Upper lobe of right lung (tissue), 1 donor: ENCODE data around the gene LTBP2. TPM values are rescaled to one million over a fixed set of nuclear protein-coding genes. Genes with fewer than 3 reads are reported as not detected.

Experiments used
- ATAC-seq: fragments of 200-7000 bp; cut with Tn5 transposase; one replicate; pipeline ENCODE4 v1.9.1; 2020; ENCODE audit warnings: mild to moderate bottlenecking, moderate library complexity
- DNase-seq: peaks from one replicate; pipeline ENCODE4 v3.0.0-alpha.2; 2020
- H3K27ac ChIP-seq: fragments of 200-600 bp; one replicate; pipeline ENCODE4 v1.8.0; 2022
- H3K27me3 ChIP-seq: fragments of 200-600 bp; one replicate; pipeline ENCODE4 v1.8.0; 2022; ENCODE audit warnings: mild to moderate bottlenecking
- H3K36me3 ChIP-seq: fragments of 200-600 bp; one replicate; pipeline ENCODE4 v1.8.0; 2022
- H3K4me1 ChIP-seq: fragments of 200-600 bp; one replicate; pipeline ENCODE4 v1.8.0; 2022
- H3K4me3 ChIP-seq: fragments of 200-600 bp; one replicate; pipeline ENCODE4 v1.8.0; 2022; ENCODE audit warnings: mild to moderate bottlenecking
- H3K9me3 ChIP-seq: fragments of 200-600 bp; one replicate; pipeline ENCODE4 v1.8.0; 2022
- CTCF ChIP-seq: fragments of 200-600 bp; IDR thresholded peaks from one replicate; pipeline ENCODE4 v1.8.0; 2022; ENCODE audit warnings: antibody characterized with exemption
- intact Hi-C: fragments of 100-400 bp; cut with DNase I; formaldehyde crosslinking; loops from one replicate; pipeline ENCODE4 v1.11.0; 2022
- total RNA-seq: library from RNA; stranded (reverse); fragmentation: NEBNext Ultra II Directional; extraction: Animal tissue kit (Norgen Biotek cat#: 25700); gene quantifications from one replicate; pipeline ENCODE4 v1.2.1, GENCODE V29; 2021
- donor health status: DM: no; HTN: yes; CAD: no; lungs with severe emphysema.

LTBP2 gene
- total RNA-seq, 1 donor from 2014 or later, result 117 TPM

DNA sequence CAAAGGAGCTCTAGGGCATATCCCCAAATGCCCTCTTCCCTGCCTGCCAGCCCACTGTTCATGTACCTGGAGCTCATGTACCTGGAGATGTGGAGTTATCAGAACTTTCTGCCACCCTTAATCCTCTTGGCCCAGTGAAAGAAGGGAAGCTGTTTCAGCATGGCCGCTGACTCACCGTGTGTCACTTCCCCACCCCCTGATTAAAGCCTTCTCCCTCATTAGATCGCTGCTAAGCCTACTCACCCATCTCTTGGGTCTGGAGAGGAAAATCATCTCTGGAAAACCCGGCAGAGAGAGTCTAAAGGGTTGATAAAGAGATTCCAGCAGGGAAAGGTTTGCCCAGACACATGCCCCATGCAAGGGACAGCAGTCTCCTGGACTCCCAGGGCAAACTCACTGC lies 4.5 kb upstream of the LTBP2 start:
- intact Hi-C loops, result no loop called here
- no peak overlapping the region for H3K4me3 ChIP-seq
- TF ChIP-seq CTCF, result no peak
- H3K36me3 ChIP-seq, result no peaks in the 10 kb centered on the region
- H3K27me3 ChIP-seq, result peaks cover 5% of the 10 kb centered on the region
- no peak overlapping the region for H3K27ac ChIP-seq
- DNase-seq (no peak), ATAC-seq (peak; percentile 18)
- peaks cover 50% of the 10 kb centered on the region for H3K4me1 ChIP-seq
- H3K9me3 ChIP-seq, result no peaks in the 10 kb centered on the region

GRCh38 chr14:74615735-74616134 lies 3.7 kb upstream of the LTBP2 start:
- DNase-seq (no peak), ATAC-seq (no peak)
- Histone ChIP-seq H3K36me3 (no peaks in the 10 kb centered on the region), H3K27ac (no peak overlapping the region), H3K9me3 (no peaks in the 10 kb centered on the region), H3K4me3 (no peak overlapping the region), H3K4me1 (peaks cover 44% of the 10 kb centered on the region), H3K27me3 (peaks cover 13% of the 10 kb centered on the region)
- intact Hi-C loops, result no loop called here
- no peak for TF ChIP-seq CTCF

- no peak for DNase-seq
- Histone ChIP-seq H3K36me3 (no peaks in the 10 kb centered on the region), H3K27me3 (peaks cover 15% of the 10 kb centered on the region), H3K4me1 (peaks cover 35% of the 10 kb centered on the region), H3K27ac (no peak overlapping the region), H3K9me3 (no peaks in the 10 kb centered on the region), H3K4me3 (no peak overlapping the region)
- TF ChIP-seq CTCF, result no peak
- intact Hi-C loops, result no loop called here
- ATAC-seq, result no peak
Observed at GRCh38 chr14:74614508-74615495, 2.8 kb upstream of the LTBP2 start.

DNA sequence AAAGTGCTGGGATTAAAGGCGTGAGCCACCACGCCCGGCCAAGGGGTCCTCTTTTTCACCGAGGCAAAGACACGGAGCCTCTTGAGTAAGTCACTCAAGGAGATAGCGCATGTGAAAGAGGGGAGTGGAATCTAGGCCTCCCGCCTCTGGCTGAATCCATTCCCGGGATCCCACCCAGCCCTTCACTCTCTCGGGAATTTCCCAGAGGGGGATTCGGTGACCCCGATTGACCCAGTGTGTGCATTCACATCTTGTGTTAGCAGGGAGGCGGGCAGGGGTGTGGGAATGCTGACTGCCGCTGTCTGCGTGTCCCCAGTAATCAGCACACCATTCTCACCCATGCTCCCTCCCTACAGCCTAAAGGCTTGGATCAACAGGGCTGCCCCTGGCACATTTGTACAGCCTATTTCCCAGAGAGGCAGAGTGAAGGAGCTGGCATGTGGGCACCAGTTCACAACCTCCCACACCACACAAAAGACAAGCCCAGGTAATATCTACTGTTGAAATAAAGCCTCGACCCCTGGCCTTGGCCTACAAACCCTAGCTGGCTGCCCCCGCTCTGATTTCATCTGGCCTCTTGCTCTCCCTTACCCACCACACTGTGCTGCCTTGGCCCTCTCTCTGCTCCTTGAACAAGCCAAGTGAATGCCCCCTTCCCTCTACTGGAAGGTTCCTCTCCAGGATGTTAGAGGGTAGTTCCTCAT lies 1.3 kb upstream of the LTBP2 start:
- H3K27me3 ChIP-seq, result peaks cover 15% of the 10 kb centered on the region
- DNase-seq (no peak), ATAC-seq (no peak)
- H3K4me1 ChIP-seq, result peaks cover 21% of the 10 kb centered on the region
- H3K4me3 ChIP-seq, result no peak overlapping the region
- TF ChIP-seq CTCF, result no peak
- H3K9me3 ChIP-seq, result no peaks in the 10 kb centered on the region
- no peak overlapping the region for H3K27ac ChIP-seq
- intact Hi-C loops, result no loop called here
- no peaks in the 10 kb centered on the region for H3K36me3 ChIP-seq

DNA sequence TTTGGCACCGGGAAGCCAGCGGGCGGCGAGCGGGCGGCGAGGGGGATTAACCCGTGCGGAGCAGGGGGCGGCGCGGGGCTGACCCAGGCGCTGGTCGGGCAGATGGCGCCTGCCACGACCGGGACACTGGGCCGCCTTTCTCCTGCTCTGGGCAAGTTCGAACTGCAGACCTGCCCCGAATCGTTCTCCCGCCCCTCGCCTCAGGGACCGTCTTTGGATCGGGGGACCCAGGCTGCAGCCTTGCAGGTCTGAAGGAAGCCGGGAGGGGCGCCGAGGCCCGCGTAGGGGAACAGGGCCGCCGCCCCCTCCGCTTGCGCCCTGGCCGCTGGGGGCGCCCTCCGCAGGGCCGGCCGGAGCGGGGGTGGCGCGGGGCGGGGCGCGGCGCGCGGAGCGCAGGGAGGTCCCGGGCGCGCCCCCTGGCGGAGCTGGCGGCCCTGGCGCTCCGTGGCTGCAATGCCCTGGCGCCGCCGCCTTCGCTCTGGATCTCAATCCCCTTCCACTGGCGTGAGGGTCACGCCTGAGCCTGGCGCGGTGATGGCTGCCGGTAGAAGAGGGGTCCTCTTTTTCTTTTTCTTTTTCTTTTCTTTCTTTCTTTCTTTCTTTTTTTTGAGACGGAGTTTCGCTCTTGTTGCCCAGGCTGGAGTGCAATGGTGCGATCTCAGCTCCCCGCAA lies 449 bp upstream of the LTBP2 start:
- peak; percentile 90 for DNase-seq
- H3K4me3 ChIP-seq, result peak overlapping the region; percentile 67
- H3K4me1 ChIP-seq, result peaks cover 14% of the 10 kb centered on the region
- peak; percentile 56 for TF ChIP-seq CTCF
- H3K27ac ChIP-seq, result peak overlapping the region; percentile 58
- intact Hi-C loops, result no loop called here
- H3K9me3 ChIP-seq, result no peaks in the 10 kb centered on the region
- peaks cover 15% of the 10 kb centered on the region for H3K27me3 ChIP-seq
- peak; percentile 93 for ATAC-seq
- H3K36me3 ChIP-seq, result no peaks in the 10 kb centered on the region
